ENCODE data around the gene TIMMDC1.

TIMMDC1 gene

DNA sequence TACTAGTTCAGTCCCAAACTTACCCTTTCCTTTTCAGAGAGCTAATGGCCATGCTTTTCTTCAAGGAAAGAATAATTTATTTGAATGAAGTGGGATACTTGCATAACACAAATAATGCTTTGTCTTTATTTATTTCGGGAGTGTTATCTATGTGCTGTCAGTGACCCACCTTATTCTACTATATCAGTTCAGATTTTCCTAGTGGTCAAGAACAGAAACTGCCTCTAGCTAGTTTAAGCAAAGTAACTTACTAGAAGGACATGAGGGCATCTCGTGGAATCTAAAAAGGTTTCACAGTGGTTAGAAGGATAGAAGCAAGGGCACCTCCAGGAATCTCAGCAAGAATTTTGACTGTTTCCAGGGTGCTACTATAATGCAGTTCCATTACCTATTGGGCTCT lies 3.8 kb upstream of the TIMMDC1 start:
- Histone ChIP-seq H3K27ac (ENCODE audit: extremely low read depth, low read depth, low read length) (no peak overlapping the region), H3K4me3 (ENCODE audit: low read depth, low read length) (no peak overlapping the region), H3K4me1 (ENCODE audit: control insufficient read depth, insufficient read depth, low read length) (no peaks in the 10 kb centered on the region), H3K36me3 (ENCODE audit: control insufficient read depth in 2 of 2, insufficient read depth in 1 of 2, low read length in 2 of 2) (peaks cover 0 to 20% of the 10 kb centered on the region in 2 experiments; a peak in 2 of 3 replicates), H3K9me3 (ENCODE audit: control insufficient read depth, insufficient read depth, low read depth, low read length) (no peaks in the 10 kb centered on the region)
- TF ChIP-seq WT1 (tag by site-specific recombination; IDR thresholded peaks at IDR 0.05) (no peak), ZNF433 (tag by site-specific recombination; IDR thresholded peaks at IDR 0.05; ENCODE audit: low read depth) (no peak), ZBTB1 (tag by site-specific recombination; IDR thresholded peaks at IDR 0.05) (no peak), PATZ1 (tag by site-specific recombination; IDR thresholded peaks at IDR 0.05) (no peak), SCRT2 (tag by site-specific recombination; IDR thresholded peaks at IDR 0.05) (no peak), ZNF843 (tag by site-specific recombination; IDR thresholded peaks at IDR 0.05) (no peak), IKZF3 (tag by site-specific recombination; IDR thresholded peaks at IDR 0.05) (no peak), ZNF707 (tag by site-specific recombination; IDR thresholded peaks at IDR 0.05) (no peak), ZNF513 (tag by site-specific recombination; IDR thresholded peaks at IDR 0.05) (no peak), ZIC2 (tag by site-specific recombination; IDR thresholded peaks at IDR 0.05) (no peak), ZNF214 (tag by site-specific recombination; IDR thresholded peaks at IDR 0.05; ENCODE audit: borderline replicate concordance) (no peak), ZNF561 (tag by site-specific recombination; IDR thresholded peaks at IDR 0.05; ENCODE audit: borderline replicate concordance) (no peak), MEIS1 (CRISPR knock-in tag; IDR thresholded peaks at IDR 0.05; ENCODE audit: borderline replicate concordance) (no peak), ZNF830 (tag by site-specific recombination; IDR thresholded peaks at IDR 0.05; ENCODE audit: low read depth) (no peak), ZBTB17 (tag by site-specific recombination; IDR thresholded peaks at IDR 0.05) (no peak), KLF17 (tag by site-specific recombination; IDR thresholded peaks at IDR 0.05) (no peak)
- TF ChIP-seq, protein P1, sequence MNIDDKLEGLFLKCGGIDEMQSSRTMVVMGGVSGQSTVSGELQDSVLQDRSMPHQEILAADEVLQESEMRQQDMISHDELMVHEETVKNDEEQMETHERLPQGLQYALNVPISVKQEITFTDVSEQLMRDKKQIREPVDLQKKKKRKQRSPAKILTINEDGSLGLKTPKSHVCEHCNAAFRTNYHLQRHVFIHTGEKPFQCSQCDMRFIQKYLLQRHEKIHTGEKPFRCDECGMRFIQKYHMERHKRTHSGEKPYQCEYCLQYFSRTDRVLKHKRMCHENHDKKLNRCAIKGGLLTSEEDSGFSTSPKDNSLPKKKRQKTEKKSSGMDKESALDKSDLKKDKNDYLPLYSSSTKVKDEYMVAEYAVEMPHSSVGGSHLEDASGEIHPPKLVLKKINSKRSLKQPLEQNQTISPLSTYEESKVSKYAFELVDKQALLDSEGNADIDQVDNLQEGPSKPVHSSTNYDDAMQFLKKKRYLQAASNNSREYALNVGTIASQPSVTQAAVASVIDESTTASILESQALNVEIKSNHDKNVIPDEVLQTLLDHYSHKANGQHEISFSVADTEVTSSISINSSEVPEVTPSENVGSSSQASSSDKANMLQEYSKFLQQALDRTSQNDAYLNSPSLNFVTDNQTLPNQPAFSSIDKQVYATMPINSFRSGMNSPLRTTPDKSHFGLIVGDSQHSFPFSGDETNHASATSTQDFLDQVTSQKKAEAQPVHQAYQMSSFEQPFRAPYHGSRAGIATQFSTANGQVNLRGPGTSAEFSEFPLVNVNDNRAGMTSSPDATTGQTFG (tag by site-specific recombination; IDR thresholded peaks at IDR 0.05; ENCODE audit: borderline replicate concordance) = no peak
- TF ChIP-seq, protein P2, sequence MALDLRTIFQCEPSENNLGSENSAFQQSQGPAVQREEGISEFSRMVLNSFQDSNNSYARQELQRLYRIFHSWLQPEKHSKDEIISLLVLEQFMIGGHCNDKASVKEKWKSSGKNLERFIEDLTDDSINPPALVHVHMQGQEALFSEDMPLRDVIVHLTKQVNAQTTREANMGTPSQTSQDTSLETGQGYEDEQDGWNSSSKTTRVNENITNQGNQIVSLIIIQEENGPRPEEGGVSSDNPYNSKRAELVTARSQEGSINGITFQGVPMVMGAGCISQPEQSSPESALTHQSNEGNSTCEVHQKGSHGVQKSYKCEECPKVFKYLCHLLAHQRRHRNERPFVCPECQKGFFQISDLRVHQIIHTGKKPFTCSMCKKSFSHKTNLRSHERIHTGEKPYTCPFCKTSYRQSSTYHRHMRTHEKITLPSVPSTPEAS (tag by site-specific recombination; IDR thresholded peaks at IDR 0.05) = no peak
- ChIA-PET CTCF (interaction anchor here (0.8 kb wide), 1 partner anchor 688 kb away, joined by 3 read pairs; no protein-coding TSS in a partner anchor), POLR2A (no interaction called here)
